Inferior parietal cortex (tissue), 1 donor: ENCODE measurements around the gene EEF1G.
"Not testable (repeated sequence)": the region's sequence is repeated elsewhere in the genome, so short reads cannot be mapped to it uniquely, and the experiment has no call there.

ENCODE experiments used
- DNase-seq: peaks from one replicate; pipeline ENCODE4 v3.0.0-alpha.2; 2016; ENCODE audit errors: extremely low spot score

Gene EEF1G

DNA sequence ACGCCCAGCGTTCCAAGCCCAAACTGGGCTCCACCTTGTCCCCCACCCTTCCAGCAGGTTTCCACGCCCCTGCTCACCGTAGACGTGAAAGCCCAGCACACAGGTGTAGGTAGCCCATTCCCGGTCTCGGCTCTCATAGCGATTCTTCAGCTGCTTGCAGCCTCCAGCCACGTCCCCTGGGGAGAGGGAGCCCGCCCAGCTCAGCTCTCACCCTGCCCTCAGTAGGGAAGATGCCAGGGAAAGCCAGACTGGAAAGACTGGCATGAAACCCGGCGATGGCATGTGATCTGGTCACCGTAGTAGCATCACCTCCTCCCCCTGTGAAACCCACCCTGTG is 29.3 kb upstream of the EEF1G start:
- no peak for DNase-seq

DNA sequence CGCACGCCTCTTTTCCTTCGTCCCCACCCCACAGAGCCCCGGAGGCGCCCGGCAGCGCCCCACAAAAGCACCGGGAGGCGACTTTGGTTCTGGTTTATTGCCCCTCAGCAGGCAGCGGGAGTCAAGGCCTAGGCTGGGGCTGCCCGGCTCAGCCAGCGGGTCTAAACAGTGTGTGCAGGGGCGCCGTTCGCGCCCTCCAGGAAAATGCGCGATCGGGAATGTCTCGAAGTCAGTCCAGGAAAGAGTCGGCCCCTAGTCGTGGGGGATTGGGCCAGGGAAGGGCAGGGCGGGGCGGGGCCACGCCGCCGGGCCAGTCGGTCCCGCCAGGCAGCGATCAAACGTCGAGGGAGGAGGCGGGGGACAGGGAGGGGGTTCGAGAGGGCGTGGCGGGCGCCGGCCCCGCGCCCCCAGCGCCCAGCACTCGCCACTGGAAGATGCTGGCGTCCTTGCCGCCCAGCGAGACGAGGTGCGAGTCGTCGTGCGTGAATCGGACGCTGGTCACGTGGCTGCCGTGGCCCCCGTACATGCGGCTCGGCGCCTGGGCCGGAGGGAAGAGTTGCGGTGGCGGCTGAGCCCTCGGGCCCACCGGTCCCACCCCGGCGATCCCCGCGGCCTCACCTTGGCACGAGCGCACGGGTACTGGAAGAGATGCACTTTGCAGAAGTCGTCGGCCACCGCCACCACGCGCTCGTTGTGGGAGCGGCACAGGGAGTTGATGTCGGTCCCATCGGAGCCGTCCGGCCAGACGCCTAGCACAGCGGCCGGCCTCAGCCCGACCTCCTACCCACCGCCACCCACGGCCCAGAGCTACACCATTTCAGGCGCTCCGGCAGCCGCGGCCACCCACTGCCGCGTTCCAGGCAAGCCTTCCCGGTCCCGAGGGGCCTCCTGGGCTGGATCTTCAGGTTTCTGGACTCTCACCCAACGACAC is 28.7 kb upstream of the EEF1G start:
- peak; percentile 48 for DNase-seq

DNA sequence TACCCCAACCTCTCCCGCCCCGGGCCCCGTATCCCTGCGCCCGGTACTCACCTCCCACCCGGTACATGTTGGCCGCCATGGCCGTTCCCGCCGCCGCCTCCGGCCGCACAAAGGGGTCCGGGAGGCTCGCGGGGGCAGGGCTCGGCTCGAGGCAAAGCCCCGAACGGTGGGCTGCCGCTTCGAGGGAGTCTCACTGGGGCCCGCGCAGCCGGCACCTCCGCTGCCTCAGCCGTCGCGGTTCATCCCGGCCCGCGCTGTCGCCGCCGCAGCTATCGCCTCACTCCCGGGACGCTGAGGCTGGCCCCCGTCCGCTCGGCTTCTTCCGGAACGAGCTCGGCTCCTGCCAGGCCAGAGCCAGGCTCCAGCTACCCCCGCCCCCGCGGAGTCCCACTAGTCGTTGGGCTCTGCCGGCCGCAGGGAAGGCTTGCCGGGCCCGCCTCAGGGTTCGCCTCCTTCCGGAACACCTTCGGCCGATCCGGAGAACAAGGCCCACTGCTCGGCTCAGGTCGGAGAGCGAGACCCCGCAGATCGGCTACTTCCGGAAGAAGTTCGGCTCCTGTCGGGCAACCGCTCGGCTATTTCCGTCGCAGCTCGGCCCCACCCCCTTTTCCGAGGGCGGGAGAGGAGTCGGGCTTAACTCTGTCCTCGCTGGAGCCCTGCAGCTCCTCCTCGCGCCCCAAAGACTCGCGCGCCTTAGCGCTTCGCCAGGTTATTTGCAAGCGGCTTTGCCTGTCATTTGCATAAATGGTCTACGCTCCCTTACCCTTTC is 27.9 kb upstream of the EEF1G start, which contains the start of gene MTA2:
Gene MTA2 (minus strand): TSS at position 494 of the 769 bp plus-strand sequence. CDS start 415 bp downstream, at position 79.
- DNase-seq, result peak; percentile 98

DNA sequence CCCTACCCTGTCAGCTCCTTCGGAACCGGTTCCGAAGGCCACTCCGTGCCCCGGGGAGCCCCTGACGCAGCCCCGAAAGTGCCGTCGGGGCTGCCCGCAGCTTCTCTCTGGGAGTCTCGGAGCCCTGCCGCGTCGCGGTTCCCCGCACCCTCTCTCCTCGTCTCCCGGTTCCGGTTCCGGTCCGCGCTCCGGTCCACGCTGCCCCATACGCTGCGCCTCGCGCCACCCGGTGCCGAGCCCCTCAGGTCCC is 27.4 kb upstream of the EEF1G start:
- no peak for DNase-seq

DNA sequence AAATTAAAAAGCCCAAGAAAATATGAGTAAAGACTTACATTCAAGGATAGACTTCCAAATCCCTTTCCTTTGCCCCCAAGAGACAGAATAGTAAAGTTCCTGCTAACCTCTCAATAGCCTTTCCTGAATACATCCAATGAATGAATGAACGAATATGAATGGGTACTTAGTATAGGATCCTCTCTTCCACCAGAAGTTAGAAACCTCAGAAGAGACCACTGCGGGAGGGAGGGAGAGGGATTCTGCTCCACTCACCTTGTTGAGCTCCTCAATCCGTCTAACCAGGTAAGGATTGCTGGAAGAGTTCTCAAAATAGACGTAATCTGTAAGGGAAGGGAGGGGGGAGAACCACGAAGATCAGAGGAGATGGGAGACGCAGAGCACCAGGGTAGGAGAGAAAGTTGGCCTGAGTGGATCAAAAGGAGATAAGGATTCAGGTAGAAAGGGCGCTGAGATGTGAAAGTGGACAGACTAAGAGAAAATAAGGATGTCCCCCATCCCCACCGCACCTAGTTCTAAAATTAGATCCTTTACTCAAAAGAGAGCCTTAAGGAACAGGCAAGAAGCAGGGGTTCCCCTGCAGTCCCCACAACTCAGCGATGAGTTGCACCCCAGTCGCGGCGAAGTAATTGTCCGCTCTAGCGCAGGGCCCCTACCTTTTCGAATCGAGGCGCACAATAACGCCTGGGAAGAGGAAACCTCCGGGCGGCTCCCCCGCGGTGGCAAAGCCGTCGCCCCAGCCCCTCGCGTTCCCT is 26.9 kb upstream of the EEF1G start:
- no peak for DNase-seq

- DNase-seq, result no peak
Observed at GRCh38 chr11:62599901-62600300, 26.2 kb upstream of the EEF1G start.

DNA sequence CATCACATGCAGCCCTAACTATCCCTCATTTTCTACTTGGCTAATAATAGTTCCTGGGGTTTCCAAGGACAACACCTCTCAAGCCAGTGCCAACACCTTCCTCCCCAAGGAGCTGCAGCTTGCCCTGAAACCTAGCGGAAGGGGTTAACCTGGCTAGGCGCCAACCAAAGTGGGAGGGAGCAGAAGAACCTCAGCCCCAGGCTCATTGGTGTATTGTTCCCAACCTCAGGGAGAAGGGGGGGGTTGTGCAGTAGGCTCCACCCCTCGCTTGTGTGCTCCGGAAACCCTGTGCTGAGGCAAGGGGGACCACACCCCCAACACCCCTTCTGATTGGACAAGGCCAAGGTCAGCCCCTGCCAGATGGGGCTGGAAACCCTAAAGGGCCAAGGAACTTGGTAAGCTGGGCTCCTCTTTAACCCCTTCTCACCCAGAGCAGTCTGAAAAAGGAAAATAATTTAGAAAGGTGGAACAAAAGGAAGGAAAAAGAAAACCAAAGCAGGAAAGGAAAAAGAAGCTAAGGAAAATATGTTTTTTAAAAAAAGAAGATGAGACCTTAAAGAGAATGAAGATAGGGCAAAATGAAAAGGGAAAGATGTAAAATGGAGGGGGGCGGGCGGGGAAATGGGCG is 25.5 kb upstream of the EEF1G start:
- peak; percentile 90 for DNase-seq

- no peak for DNase-seq
Observed at GRCh38 chr11:62595124-62595523, 21.4 kb upstream of the EEF1G start.

DNA sequence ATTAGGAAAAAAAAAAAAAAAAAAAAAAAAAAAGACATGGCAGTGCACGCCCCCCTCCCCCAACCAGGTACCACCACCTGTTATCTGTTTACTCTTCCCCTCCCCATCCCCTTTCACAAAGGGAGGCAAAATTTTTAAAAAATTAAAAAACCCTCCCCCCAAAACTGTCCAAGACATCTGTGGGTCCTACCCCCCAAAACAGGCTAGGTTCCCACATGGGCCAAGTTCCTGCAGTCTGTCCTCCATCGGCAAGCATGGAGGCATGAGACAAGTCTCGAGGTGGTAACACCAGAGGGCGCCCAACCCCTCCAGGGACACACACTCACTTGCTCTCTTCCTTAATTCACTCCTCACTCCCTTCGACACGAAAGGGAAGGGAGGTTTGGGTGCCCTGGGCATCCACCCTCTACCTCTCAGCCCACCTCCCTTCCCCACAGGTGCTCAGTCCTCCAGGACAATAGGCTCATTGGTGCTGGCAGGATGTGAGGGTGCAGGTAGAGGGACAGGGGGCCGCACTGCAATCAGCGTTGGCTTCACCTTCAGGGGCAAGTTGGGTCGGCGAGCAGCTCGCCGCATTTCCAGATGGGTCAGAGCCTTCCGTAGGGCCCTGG is 19.8 kb upstream of the EEF1G start:
- peak; percentile 70 for DNase-seq

GRCh38 chr11:62592989-62593421 is 19.3 kb upstream of the EEF1G start:
- DNase-seq, result peak; percentile 49

GRCh38 chr11:62592146-62592815 is 18.6 kb upstream of the EEF1G start:
- DNase-seq, result peak; percentile 44

- peak; percentile 99 for DNase-seq
Observed at GRCh38 chr11:62591448-62592145, 17.9 kb upstream of the EEF1G start, which contains the start of gene TUT1. Gene TUT1 (minus strand): TSS chr11:62591523. CDS start chr11:62591485, 38 bp downstream.

GRCh38 chr11:62588966-62589637 is 15.4 kb upstream of the EEF1G start:
- no peak for DNase-seq

DNA sequence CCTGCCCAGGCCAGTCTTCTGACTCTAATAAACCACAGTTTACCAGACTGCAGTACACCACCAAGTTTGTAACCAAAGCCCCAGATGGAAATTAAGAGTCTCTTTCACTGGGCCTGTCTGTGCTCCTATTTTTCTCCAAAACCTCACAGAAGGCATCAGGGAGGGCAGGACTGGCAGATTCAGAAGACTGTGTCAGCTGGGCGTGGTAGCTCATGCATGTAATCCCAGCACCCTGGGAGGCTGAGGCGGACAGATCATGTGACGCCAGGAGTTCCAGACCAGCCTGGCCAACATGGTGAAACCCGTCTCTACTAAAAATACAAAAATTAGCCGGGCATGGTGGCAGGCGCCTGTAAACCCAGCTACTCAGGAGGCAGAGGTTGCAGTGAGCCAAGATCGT is 11.7 kb upstream of the EEF1G start:
- DNase-seq, result not testable (repeated sequence)

DNA sequence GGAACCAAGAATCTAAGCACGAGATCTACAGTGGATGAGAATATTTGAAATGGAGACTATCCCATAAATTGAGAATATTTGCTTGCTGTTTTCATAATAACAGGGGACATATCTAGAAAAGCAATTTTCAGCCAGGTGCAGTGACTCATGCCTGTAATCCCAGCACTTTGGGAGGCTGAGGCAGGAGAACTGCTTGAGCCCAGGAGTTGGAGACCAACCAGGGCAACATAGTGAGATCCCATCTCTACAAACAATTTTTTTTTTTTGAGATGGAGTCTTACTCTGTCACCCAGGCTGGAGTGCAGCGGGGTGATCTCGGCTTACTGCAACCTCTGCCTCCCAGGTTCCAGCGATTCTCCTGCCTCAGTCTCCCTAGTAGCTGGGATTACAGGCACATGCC is 8.0 kb upstream of the EEF1G start:
- not testable (repeated sequence) for DNase-seq

- no peak for DNase-seq
Observed at GRCh38 chr11:62580959-62581715, 7.4 kb upstream of the EEF1G start.

- no peak for DNase-seq
Observed at GRCh38 chr11:62579252-62579651, 5.6 kb upstream of the EEF1G start.

DNA sequence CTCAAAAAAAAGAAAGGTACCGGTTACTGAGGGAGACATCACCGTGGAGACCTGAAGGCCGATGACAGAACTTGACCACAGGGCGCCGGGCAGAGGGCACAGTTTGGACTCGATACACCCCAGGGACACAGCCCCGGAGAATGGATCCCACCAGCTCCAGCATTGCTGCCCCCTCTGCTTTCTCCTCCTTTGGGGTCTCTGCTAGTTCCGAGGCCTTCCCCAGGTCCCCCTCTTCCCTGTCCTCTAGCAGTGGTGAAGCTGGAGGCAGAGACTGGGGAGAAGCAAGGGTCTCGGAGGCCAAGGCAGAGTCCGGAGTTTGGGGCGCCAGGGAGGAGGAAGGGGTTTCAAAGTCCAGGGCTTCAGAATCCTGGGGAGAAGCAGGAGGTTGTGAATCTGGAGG is 4.8 kb upstream of the EEF1G start:
- no peak for DNase-seq
